ENCODE measurements around the gene BTBD18. TPM values are rescaled to one million over a fixed set of nuclear protein-coding genes. Genes with fewer than 3 reads are reported as not detected.

BTBD18 gene
- total RNA-seq, 1 experiment from 2014 or later, result 0.09 TPM

DNA sequence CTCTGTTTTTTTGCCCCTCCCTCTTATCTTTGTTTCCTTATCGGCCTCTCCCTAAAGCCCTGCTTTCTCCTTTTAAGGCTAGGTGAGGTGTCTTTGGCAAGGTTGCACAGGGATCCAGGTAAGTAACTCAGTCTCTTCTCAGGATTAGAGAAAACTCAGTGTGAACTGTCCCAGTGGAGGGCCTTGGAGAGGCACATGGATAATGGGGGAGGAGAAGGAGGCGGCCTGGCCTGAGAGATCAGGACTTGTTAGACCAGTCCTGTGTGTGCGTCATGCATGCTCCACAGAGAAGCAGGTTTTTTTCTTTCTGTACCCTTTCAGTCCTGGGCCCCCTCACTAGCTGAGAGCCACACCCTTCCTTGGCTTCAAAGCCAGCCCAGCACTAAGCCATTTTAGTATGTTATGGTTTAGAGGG, 29.9 kb upstream of the BTBD18 start:
- ChIA-PET CTCF (interaction anchor here (0.5 to 4.4 kb wide), 4 partner anchors 9 to 30 kb away, joined by 3 to 43 read pairs (median 15); partner anchors contain the start of genes BTBD18 and CTNND1), POLR2A (interaction anchor here (0.9 to 9.0 kb wide), 5 partner anchors 10 to 518 kb away, joined by 3 to 188 read pairs (median 4); partner anchors contain the start of genes CTNND1 and SELENOH)
- TF ChIP-seq MLX (CRISPR knock-in tag; IDR thresholded peaks at IDR 0.05) (no peak), TEAD1 (CRISPR knock-in tag; IDR thresholded peaks at IDR 0.05) (peak; percentile 43; the same call in 1 of the 2 replicates), CREB1 (CRISPR knock-in tag; IDR thresholded peaks at IDR 0.05) (no peak), ZNF281 (CRISPR knock-in tag; IDR thresholded peaks at IDR 0.05) (0 out of 2 replicates have a peak, but pooled peaks have one; percentile 43)
- Mint-ChIP-seq H3K27me3 (ENCODE audit: low read depth) (no peaks in the 10 kb centered on the region), H3K9me3 (no peaks in the 10 kb centered on the region), H3K4me1 (peaks cover 80% of the 10 kb centered on the region), H3K36me3 (no peaks in the 10 kb centered on the region; the same call in 1 of the 2 replicates), H3K27ac (peak overlapping the region; percentile 99), H3K4me3 (peak overlapping the region; percentile 60)
- peak; percentile 60 for ATAC-seq
- peak; percentile 72 for DNase-seq (ENCODE audit: low spot score)

- ChIA-PET CTCF (interaction anchor here (0.9 to 4.7 kb wide), 11 partner anchors 9 to 745 kb away, joined by 3 to 61 read pairs (median 5); partner anchors contain the start of genes BTBD18 and CTNND1), POLR2A (interaction anchor here (1.1 to 9.0 kb wide), 10 partner anchors 8 to 281 kb away, joined by 3 to 188 read pairs (median 7); partner anchors contain the start of genes BTBD18, CTNND1, MED19 and SELENOH)
- peak overlapping the region; percentile 99 for H3K27ac Mint-ChIP-seq
- H3K4me3 Mint-ChIP-seq, result peak overlapping the region; percentile 51
- H3K4me1 Mint-ChIP-seq, result peaks cover 87% of the 10 kb centered on the region
- peak; percentile 43 for ATAC-seq
- DNase-seq (ENCODE audit: low spot score), result peak; percentile 31
- no peaks in the 10 kb centered on the region; the same call in 1 of the 2 replicates for H3K36me3 Mint-ChIP-seq
- no peaks in the 10 kb centered on the region for H3K27me3 Mint-ChIP-seq (ENCODE audit: low read depth)
- TF ChIP-seq ZNF512 (CRISPR knock-in tag; IDR thresholded peaks at IDR 0.05; ENCODE audit: borderline replicate concordance), result no peak
- TF ChIP-seq, protein P1, sequence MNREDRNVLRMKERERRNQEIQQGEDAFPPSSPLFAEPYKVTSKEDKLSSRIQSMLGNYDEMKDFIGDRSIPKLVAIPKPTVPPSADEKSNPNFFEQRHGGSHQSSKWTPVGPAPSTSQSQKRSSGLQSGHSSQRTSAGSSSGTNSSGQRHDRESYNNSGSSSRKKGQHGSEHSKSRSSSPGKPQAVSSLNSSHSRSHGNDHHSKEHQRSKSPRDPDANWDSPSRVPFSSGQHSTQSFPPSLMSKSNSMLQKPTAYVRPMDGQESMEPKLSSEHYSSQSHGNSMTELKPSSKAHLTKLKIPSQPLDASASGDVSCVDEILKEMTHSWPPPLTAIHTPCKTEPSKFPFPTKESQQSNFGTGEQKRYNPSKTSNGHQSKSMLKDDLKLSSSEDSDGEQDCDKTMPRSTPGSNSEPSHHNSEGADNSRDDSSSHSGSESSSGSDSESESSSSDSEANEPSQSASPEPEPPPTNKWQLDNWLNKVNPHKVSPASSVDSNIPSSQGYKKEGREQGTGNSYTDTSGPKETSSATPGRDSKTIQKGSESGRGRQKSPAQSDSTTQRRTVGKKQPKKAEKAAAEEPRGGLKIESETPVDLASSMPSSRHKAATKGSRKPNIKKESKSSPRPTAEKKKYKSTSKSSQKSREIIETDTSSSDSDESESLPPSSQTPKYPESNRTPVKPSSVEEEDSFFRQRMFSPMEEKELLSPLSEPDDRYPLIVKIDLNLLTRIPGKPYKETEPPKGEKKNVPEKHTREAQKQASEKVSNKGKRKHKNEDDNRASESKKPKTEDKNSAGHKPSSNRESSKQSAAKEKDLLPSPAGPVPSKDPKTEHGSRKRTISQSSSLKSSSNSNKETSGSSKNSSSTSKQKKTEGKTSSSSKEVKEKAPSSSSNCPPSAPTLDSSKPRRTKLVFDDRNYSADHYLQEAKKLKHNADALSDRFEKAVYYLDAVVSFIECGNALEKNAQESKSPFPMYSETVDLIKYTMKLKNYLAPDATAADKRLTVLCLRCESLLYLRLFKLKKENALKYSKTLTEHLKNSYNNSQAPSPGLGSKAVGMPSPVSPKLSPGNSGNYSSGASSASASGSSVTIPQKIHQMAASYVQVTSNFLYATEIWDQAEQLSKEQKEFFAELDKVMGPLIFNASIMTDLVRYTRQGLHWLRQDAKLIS (CRISPR knock-in tag; IDR thresholded peaks at IDR 0.05; ENCODE audit: borderline replicate concordance), result no peak
- no peak for TF ChIP-seq ZNF396 (CRISPR knock-in tag; IDR thresholded peaks at IDR 0.05; ENCODE audit: borderline replicate concordance)
- no peak for TF ChIP-seq CBFB (CRISPR knock-in tag; IDR thresholded peaks at IDR 0.05; ENCODE audit: low read depth)
- no peak for TF ChIP-seq ERG (CRISPR knock-in tag; IDR thresholded peaks at IDR 0.05)
- TF ChIP-seq, protein P2, sequence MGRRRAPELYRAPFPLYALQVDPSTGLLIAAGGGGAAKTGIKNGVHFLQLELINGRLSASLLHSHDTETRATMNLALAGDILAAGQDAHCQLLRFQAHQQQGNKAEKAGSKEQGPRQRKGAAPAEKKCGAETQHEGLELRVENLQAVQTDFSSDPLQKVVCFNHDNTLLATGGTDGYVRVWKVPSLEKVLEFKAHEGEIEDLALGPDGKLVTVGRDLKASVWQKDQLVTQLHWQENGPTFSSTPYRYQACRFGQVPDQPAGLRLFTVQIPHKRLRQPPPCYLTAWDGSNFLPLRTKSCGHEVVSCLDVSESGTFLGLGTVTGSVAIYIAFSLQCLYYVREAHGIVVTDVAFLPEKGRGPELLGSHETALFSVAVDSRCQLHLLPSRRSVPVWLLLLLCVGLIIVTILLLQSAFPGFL (CRISPR knock-in tag; IDR thresholded peaks at IDR 0.05; ENCODE audit: borderline replicate concordance), result no peak
- TF ChIP-seq, protein P3, sequence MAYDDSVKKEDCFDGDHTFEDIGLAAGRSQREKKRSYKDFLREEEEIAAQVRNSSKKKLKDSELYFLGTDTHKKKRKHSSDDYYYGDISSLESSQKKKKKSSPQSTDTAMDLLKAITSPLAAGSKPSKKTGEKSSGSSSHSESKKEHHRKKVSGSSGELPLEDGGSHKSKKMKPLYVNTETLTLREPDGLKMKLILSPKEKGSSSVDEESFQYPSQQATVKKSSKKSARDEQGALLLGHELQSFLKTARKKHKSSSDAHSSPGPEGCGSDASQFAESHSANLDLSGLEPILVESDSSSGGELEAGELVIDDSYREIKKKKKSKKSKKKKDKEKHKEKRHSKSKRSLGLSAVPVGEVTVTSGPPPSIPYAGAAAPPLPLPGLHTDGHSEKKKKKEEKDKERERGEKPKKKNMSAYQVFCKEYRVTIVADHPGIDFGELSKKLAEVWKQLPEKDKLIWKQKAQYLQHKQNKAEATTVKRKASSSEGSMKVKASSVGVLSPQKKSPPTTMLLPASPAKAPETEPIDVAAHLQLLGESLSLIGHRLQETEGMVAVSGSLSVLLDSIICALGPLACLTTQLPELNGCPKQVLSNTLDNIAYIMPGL (CRISPR knock-in tag; IDR thresholded peaks at IDR 0.05), result no peak
- no peak for TF ChIP-seq SMAD3 (CRISPR knock-in tag; IDR thresholded peaks at IDR 0.05; ENCODE audit: borderline replicate concordance)
- no peaks in the 10 kb centered on the region for H3K9me3 Mint-ChIP-seq
Measured at GRCh38 chr11:57779276-57779675, 27.7 kb upstream of the BTBD18 start.
